ENCODE data around the gene CTSW. TPM values are rescaled to one million over a fixed set of nuclear protein-coding genes. Genes with fewer than 3 reads are reported as not detected.

Gene CTSW
- total RNA-seq, 4 donors from 2014 or later, result 0.20 to 0.49 (median 0.32) TPM; not detected in 1

- Histone ChIP-seq H3K4me1 (peaks cover 22 to 27% of the 10 kb centered on the region in 2 donors), H3K27me3 (no peaks in the 10 kb centered on the region), H3K27ac (no peak overlapping the region), H3K4me3 (no peak overlapping the region), H3K36me3 (peaks cover 0 to 26% of the 10 kb centered on the region in 2 donors), H3K9me3 (no peaks in the 10 kb centered on the region)
- intact Hi-C loops (cut with DNase I; ENCODE audit: low total_unique reads), result no loop called here
- in situ Hi-C loops (cut with MboI; ENCODE audit: low sequenced_read_pairs in 4 of 4), result no loop called here
- no peak for TF ChIP-seq POLR2A (IDR thresholded peaks at IDR 0.05)
- TF ChIP-seq, protein P1, sequence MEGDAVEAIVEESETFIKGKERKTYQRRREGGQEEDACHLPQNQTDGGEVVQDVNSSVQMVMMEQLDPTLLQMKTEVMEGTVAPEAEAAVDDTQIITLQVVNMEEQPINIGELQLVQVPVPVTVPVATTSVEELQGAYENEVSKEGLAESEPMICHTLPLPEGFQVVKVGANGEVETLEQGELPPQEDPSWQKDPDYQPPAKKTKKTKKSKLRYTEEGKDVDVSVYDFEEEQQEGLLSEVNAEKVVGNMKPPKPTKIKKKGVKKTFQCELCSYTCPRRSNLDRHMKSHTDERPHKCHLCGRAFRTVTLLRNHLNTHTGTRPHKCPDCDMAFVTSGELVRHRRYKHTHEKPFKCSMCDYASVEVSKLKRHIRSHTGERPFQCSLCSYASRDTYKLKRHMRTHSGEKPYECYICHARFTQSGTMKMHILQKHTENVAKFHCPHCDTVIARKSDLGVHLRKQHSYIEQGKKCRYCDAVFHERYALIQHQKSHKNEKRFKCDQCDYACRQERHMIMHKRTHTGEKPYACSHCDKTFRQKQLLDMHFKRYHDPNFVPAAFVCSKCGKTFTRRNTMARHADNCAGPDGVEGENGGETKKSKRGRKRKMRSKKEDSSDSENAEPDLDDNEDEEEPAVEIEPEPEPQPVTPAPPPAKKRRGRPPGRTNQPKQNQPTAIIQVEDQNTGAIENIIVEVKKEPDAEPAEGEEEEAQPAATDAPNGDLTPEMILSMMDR (IDR thresholded peaks at IDR 0.05 in 4 of 5, conservative IDR thresholded peaks at IDR 0.05 in 1 of 5), result no peak
- DNase-seq, result no peak
- no peak for ATAC-seq
These were observed 42.2 kb downstream of the CTSW start for GRCh38 chr11:65921876-65922275.

DNA sequence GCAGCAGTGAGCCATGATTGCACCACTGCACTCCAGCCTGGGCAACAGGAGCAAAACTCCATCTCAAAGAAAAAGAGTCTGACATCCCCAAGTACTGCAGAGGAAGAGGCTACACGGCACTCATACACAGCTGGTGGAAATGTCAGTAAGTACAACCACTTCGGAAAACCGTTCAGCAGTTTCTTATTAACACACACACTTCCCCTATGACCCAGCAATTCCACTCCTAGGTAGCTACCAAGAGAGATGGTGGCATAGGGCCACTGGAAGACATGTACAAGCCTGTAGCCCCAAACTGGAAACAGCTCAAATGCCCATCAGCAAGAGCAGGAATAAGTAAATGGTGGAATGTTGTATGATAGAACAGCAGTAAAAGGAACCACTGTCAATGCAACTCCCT is 42.9 kb downstream of the CTSW start:
- in situ Hi-C loops (cut with MboI; ENCODE audit: low sequenced_read_pairs in 4 of 4), result no loop called here
- TF ChIP-seq POLR2A (IDR thresholded peaks at IDR 0.05), result no peak
- TF ChIP-seq, protein P1 (IDR thresholded peaks at IDR 0.05 in 4 of 5, conservative IDR thresholded peaks at IDR 0.05 in 1 of 5), result no peak
- ATAC-seq (no peak), DNase-seq (no peak)
- intact Hi-C loops (cut with DNase I; ENCODE audit: low total_unique reads), result no loop called here
- Histone ChIP-seq H3K27ac (no peak overlapping the region), H3K27me3 (no peaks in the 10 kb centered on the region), H3K36me3 (peaks cover 0 to 26% of the 10 kb centered on the region in 2 donors), H3K9me3 (no peaks in the 10 kb centered on the region), H3K4me1 (peaks cover 15 to 21% of the 10 kb centered on the region in 2 donors), H3K4me3 (no peak overlapping the region)

DNA sequence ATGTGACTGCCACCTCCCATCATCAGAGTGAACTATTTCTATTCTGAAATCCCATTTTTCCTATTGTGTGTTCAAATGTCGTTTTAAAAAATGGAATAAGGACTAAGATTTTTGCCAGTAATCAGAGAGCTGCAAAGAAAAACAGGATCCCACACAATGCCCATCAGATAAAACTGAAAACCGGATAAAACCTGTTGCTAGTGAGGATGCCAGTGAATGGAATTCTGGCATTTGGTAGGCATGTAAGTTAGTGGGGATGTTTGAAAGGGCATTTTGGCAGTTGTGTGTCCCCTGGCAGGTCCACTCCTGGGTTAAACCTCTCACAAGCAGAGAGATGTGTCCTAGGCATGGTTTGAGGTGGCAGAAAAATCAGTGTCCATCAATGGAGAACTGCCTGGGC is 45.8 kb downstream of the CTSW start:
- in situ Hi-C loops (cut with MboI; ENCODE audit: low sequenced_read_pairs in 4 of 4), result no loop called here
- Histone ChIP-seq H3K9me3 (no peaks in the 10 kb centered on the region), H3K27ac (no peak overlapping the region), H3K27me3 (no peaks in the 10 kb centered on the region), H3K36me3 (peaks cover 0 to 26% of the 10 kb centered on the region in 2 donors), H3K4me1 (peaks cover 4 to 7% of the 10 kb centered on the region in 2 donors), H3K4me3 (no peak overlapping the region)
- DNase-seq, result no peak
- TF ChIP-seq, protein P1 (IDR thresholded peaks at IDR 0.05 in 4 of 5, conservative IDR thresholded peaks at IDR 0.05 in 1 of 5), result no peak
- TF ChIP-seq POLR2A (IDR thresholded peaks at IDR 0.05), result no peak
- intact Hi-C loops (cut with DNase I; ENCODE audit: low total_unique reads), result no loop called here
- ATAC-seq, result no peak

DNA sequence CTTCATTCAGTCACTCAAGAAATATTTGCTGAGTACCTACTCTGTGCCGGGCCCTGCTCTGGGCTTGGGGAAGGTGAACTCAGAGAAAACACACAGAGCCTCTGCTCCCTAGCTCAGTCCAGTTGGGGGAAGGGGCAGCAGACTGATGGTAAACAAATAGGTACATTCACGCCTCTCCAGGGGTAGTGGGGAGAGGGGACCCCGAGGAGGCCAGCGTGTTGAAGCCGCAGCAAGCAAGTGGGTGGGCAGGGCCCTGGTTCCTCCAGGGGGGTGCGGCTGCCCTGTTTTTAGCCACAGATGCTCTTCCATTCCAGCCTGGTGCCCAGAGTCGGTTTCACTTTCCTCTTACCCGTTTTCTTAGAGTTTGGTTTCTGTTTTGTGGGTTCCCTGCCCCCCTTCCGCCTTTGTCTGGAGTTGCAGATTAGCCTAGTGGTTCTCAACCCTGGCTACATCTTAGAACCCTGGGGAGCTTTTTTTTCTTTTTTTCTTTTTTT is 48.3 kb downstream of the CTSW start:
- Histone ChIP-seq H3K4me1 (no peaks in the 10 kb centered on the region), H3K27me3 (no peaks in the 10 kb centered on the region), H3K36me3 (peaks cover 0 to 5% of the 10 kb centered on the region in 2 donors), H3K9me3 (no peaks in the 10 kb centered on the region), H3K4me3 (no peak overlapping the region), H3K27ac (no peak overlapping the region)
- in situ Hi-C loops (cut with MboI; ENCODE audit: low sequenced_read_pairs in 4 of 4), result no loop called here
- intact Hi-C loops (cut with DNase I; ENCODE audit: low total_unique reads), result no loop called here
- TF ChIP-seq, protein P1 (IDR thresholded peaks at IDR 0.05 in 4 of 5, conservative IDR thresholded peaks at IDR 0.05 in 1 of 5), result no peak
- TF ChIP-seq POLR2A (IDR thresholded peaks at IDR 0.05), result no peak
- ATAC-seq (no peak), DNase-seq (no peak)

DNA sequence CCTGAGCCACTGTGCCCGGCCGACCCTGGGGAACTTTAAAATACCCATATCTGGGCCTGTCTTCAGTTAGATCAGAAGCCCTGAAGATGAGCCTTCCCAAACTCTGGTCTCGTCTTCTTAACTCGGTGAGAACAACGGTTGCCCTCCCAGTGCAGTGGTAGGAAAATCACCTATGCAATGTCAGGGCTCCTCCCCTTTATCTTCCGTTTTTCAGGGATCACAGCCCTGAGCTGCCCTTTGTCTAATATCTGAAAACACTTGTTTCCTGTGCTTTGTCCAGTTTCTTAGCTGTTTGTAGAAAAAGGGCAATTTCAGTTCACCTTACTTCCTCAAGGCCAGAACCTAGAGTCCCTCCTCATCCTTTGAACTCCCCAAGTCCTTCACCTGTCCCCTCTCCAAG is 49.0 kb downstream of the CTSW start:
- no peaks in the 10 kb centered on the region for H3K36me3 ChIP-seq
- no peaks in the 10 kb centered on the region for H3K4me1 ChIP-seq
- ATAC-seq (no peak), DNase-seq (no peak)
- H3K27me3 ChIP-seq, result no peaks in the 10 kb centered on the region
- no peak overlapping the region for H3K4me3 ChIP-seq
- intact Hi-C loops (cut with DNase I; ENCODE audit: low total_unique reads), result no loop called here
- H3K27ac ChIP-seq, result no peak overlapping the region
- in situ Hi-C loops (cut with MboI; ENCODE audit: low sequenced_read_pairs in 4 of 4), result no loop called here
- TF ChIP-seq, protein P1 (IDR thresholded peaks at IDR 0.05 in 4 of 5, conservative IDR thresholded peaks at IDR 0.05 in 1 of 5), result no peak
- TF ChIP-seq POLR2A (IDR thresholded peaks at IDR 0.05), result no peak
- H3K9me3 ChIP-seq, result no peaks in the 10 kb centered on the region
